GM12878 (cell line): Measurements from ENCODE around the gene XIRP1. TPM values are rescaled to one million over a fixed set of nuclear protein-coding genes. Genes with fewer than 3 reads are reported as not detected.

Experiments used
- ATF7 ChIP-seq: fragments of 450-650 bp; IDR thresholded peaks from 2 replicates; pipeline ENCODE4 v1.6.1; 2016; ENCODE audit warnings: low read depth, mild to moderate bottlenecking
- BACH1 ChIP-seq: fragments of 450-650 bp; IDR thresholded peaks from 2 replicates; pipeline ENCODE4 v1.6.1; 2017; ENCODE audit warnings: mild to moderate bottlenecking, borderline replicate concordance
- CREM ChIP-seq: IDR thresholded peaks from 2 replicates; pipeline ENCODE4 v1.6.1; 2014; ENCODE audit warnings: antibody characterized with exemption, low read depth
- DPF2 ChIP-seq: fragments of 450-650 bp; IDR thresholded peaks from 2 replicates; pipeline ENCODE4 v1.6.1; 2017; ENCODE audit warnings: mild to moderate bottlenecking
- FOS ChIP-seq: IDR thresholded peaks from 3 replicates; pipeline ENCODE4 v1.6.1; 2011; ENCODE audit warnings: borderline replicate concordance; ENCODE audit not compliant: insufficient read length; ENCODE audit errors: extremely low read depth
- GATAD2B ChIP-seq: fragments of 450-650 bp; conservative IDR thresholded peaks from 2 replicates; pipeline ENCODE4 v1.6.1; 2017; ENCODE audit warnings: low read depth, mild to moderate bottlenecking, moderate library complexity
- IKZF1 ChIP-seq: fragments of 450-650 bp; conservative IDR thresholded peaks from 2 replicates; pipeline ENCODE4 v1.6.1; 2017; ENCODE audit warnings: antibody characterized with exemption, mild to moderate bottlenecking
- IKZF2 ChIP-seq, 2 experiments: fragments of 450-650 bp; IDR thresholded peaks; 2 replicates each; pipeline ENCODE4 v1.6.1; 2017; ENCODE audit warnings: mild to moderate bottlenecking in 2 of 2, moderate library complexity in 2 of 2
- NFIC ChIP-seq: IDR thresholded peaks from 2 replicates; pipeline ENCODE4 v1.6.1; 2012; ENCODE audit warnings: low read depth, mild to moderate bottlenecking, inconsistent platforms, low read length, moderate library complexity
- PAX5 ChIP-seq: IDR thresholded peaks from 2 replicates; pipeline ENCODE4 v1.6.1; 2011; ENCODE audit warnings: low read depth, low read length, borderline replicate concordance
- POLR2A ChIP-seq: IDR thresholded peaks from 2 replicates; pipeline ENCODE4 v1.6.1; 2011; ENCODE audit warnings: low read depth, mild to moderate bottlenecking, low read length
- SIX5 ChIP-seq: IDR thresholded peaks from 2 replicates; pipeline ENCODE4 v1.6.1; 2011; ENCODE audit warnings: mild to moderate bottlenecking, low read depth, low read length, moderate library complexity; ENCODE audit not compliant: severe bottlenecking
- SREBF2 ChIP-seq: IDR thresholded peaks from 2 replicates; pipeline ENCODE4 v1.6.1; 2012; ENCODE audit warnings: mild to moderate bottlenecking, low read length
- TARDBP ChIP-seq: IDR thresholded peaks from 2 replicates; pipeline ENCODE4 v1.6.1; 2016; ENCODE audit warnings: borderline replicate concordance
- polyA plus RNA-seq, 11 experiments: library from polyadenylated mRNA; depleted of rRNA in 4 of 11; unstranded in 6 of 11; stranded (reverse) in 5 of 11; fragments of >200 nt; fragmentation: Nextera tagmentation in 4 of 11; fragmentation: Illumina TruSeq in 1 of 11; extraction: Ambion mirVana in 4 of 11; extraction: Trizol in 1 of 11; gene quantifications; 1 replicate in 1 of 11; 2 replicates in 10 of 11; pipeline versions ENCODE4 v1.2.1 to v1.2.3, GENCODE V29; 2011 to 2016; ENCODE audit warnings: inconsistent platforms in 2 of 11, missing spikeins in 2 of 11, low read depth in 1 of 11
- total RNA-seq, 4 experiments: library from RNA; depleted of rRNA in 3 of 4; stranded (reverse); fragments of >200 nt in 3 of 4; fragmentation: Illumina TruSeq in 1 of 4; extraction: Trizol in 1 of 4; gene quantifications; 2 replicates each; pipeline versions ENCODE4 v1.2.1 to v1.2.3, GENCODE V29; 2013 to 2021
- TF ChIP-seq, protein P1 (sequence below): fragments of 450-650 bp; conservative IDR thresholded peaks from 2 replicates; pipeline ENCODE4 v1.6.1; 2017; ENCODE audit warnings: mild to moderate bottlenecking, moderate library complexity
- TF ChIP-seq, protein P2 (sequence below): fragments of 450-650 bp; IDR thresholded peaks from 2 replicates; pipeline ENCODE4 v1.6.1; 2018; ENCODE audit warnings: mild to moderate bottlenecking, low read depth, moderate library complexity; ENCODE audit not compliant: partially characterized antibody
- TF ChIP-seq, protein P3 (sequence below): IDR thresholded peaks from 2 replicates; pipeline ENCODE4 v1.6.1; 2012; ENCODE audit warnings: low read length, inconsistent platforms
- TF ChIP-seq, protein P4 (sequence below): IDR thresholded peaks from 2 replicates; pipeline ENCODE4 v1.6.1; 2012; ENCODE audit warnings: low read depth, low read length, improper control_type of control experiment
- TF ChIP-seq, protein P5 (sequence below): IDR thresholded peaks from 2 replicates; pipeline ENCODE4 v1.6.1; 2012; ENCODE audit warnings: low read depth, low read length, improper control_type of control experiment

Gene XIRP1
- total and polyA plus RNA-seq, 10 of the 15 experiments (the other 5 are each of a cell fraction or from before 2014, with no cell fraction given) = 0.03 to 0.38 (median 0.08) TPM; not detected in 1

DNA sequence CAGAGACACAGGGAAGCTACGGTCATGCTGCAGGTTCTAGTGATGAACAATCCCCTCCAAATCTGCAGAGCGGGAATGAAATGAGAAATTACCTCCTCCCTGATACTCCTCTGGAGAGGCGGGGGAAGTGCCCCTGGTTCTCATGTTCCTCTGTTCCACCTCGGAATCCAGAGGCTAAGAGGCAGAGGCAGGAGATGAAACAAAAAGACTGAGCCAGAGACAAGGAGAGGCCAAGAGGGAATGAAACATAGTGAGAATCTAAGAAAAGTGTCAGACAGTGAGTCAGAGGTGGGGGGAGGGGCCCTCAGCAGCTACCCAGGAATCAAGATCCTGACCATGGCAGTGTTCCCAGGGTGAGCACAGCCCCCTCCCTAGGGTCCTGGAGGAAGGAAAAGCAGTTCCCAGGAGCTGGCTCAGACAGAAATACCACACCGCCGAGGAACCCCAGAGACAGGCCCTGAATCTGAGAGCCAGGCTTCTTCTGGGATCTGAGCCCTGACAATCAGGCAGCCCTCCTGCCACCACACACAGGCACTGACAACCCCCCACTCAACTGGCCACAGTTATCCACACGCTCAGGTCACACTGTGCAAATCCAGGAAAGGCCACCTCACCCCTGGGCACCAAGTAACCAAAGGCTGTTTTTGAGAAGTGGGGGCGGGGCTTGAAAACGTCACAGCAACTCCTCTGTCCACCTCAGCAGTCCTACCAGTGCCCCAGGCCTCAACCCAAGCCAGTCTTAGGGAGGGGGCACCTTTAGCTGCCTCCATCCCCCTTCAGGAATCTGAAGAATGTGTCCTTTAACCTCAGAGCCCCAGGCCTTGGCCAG lies 41.4 kb downstream of the XIRP1 start (continued):
- TF ChIP-seq GATAD2B (no peak), NFIC (no peak), TARDBP (no peak), BACH1 (no peak; the same call in 1 of the 2 replicates), PAX5 (no peak), SIX5 (no peak), SREBF2 (no peak), ATF7 (no peak; the same call in 1 of the 2 replicates), IKZF2 (IDR thresholded peaks at IDR 0.05) (peak in 1 of 2 experiments; percentile 29; a peak in 1 of 4 replicates), DPF2 (0 out of 2 replicates have a peak, but pooled peaks have one; percentile 38), FOS (no peak), CREM (0 out of 2 replicates have a peak, but pooled peaks have one; percentile 50), POLR2A (no peak; the same call in 1 of the 2 replicates), IKZF1 (peak; percentile 45; the same call in 1 of the 2 replicates)
- TF ChIP-seq, protein P1, sequence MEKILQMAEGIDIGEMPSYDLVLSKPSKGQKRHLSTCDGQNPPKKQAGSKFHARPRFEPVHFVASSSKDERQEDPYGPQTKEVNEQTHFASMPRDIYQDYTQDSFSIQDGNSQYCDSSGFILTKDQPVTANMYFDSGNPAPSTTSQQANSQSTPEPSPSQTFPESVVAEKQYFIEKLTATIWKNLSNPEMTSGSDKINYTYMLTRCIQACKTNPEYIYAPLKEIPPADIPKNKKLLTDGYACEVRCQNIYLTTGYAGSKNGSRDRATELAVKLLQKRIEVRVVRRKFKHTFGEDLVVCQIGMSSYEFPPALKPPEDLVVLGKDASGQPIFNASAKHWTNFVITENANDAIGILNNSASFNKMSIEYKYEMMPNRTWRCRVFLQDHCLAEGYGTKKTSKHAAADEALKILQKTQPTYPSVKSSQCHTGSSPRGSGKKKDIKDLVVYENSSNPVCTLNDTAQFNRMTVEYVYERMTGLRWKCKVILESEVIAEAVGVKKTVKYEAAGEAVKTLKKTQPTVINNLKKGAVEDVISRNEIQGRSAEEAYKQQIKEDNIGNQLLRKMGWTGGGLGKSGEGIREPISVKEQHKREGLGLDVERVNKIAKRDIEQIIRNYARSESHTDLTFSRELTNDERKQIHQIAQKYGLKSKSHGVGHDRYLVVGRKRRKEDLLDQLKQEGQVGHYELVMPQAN = peak; percentile 32; the same call in 1 of the 2 replicates
- TF ChIP-seq, protein P2, sequence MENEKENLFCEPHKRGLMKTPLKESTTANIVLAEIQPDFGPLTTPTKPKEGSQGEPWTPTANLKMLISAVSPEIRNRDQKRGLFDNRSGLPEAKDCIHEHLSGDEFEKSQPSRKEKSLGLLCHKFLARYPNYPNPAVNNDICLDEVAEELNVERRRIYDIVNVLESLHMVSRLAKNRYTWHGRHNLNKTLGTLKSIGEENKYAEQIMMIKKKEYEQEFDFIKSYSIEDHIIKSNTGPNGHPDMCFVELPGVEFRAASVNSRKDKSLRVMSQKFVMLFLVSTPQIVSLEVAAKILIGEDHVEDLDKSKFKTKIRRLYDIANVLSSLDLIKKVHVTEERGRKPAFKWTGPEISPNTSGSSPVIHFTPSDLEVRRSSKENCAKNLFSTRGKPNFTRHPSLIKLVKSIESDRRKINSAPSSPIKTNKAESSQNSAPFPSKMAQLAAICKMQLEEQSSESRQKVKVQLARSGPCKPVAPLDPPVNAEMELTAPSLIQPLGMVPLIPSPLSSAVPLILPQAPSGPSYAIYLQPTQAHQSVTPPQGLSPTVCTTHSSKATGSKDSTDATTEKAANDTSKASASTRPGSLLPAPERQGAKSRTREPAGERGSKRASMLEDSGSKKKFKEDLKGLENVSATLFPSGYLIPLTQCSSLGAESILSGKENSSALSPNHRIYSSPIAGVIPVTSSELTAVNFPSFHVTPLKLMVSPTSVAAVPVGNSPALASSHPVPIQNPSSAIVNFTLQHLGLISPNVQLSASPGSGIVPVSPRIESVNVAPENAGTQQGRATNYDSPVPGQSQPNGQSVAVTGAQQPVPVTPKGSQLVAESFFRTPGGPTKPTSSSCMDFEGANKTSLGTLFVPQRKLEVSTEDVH = no peak
- TF ChIP-seq, protein P3, sequence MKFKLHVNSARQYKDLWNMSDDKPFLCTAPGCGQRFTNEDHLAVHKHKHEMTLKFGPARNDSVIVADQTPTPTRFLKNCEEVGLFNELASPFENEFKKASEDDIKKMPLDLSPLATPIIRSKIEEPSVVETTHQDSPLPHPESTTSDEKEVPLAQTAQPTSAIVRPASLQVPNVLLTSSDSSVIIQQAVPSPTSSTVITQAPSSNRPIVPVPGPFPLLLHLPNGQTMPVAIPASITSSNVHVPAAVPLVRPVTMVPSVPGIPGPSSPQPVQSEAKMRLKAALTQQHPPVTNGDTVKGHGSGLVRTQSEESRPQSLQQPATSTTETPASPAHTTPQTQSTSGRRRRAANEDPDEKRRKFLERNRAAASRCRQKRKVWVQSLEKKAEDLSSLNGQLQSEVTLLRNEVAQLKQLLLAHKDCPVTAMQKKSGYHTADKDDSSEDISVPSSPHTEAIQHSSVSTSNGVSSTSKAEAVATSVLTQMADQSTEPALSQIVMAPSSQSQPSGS = no peak
- TF ChIP-seq, protein P4, sequence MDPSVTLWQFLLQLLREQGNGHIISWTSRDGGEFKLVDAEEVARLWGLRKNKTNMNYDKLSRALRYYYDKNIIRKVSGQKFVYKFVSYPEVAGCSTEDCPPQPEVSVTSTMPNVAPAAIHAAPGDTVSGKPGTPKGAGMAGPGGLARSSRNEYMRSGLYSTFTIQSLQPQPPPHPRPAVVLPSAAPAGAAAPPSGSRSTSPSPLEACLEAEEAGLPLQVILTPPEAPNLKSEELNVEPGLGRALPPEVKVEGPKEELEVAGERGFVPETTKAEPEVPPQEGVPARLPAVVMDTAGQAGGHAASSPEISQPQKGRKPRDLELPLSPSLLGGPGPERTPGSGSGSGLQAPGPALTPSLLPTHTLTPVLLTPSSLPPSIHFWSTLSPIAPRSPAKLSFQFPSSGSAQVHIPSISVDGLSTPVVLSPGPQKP = no peak
- TF ChIP-seq, protein P5, sequence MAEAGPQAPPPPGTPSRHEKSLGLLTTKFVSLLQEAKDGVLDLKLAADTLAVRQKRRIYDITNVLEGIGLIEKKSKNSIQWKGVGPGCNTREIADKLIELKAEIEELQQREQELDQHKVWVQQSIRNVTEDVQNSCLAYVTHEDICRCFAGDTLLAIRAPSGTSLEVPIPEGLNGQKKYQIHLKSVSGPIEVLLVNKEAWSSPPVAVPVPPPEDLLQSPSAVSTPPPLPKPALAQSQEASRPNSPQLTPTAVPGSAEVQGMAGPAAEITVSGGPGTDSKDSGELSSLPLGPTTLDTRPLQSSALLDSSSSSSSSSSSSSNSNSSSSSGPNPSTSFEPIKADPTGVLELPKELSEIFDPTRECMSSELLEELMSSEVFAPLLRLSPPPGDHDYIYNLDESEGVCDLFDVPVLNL = no peak
